NB4 (cell line): Measurements from ENCODE around the gene CAP1.

Experiments
- MYC ChIP-seq: IDR thresholded peaks from 2 replicates; pipeline ENCODE4 v1.6.1; 2011; ENCODE audit warnings: low read depth, low read length
- POLR2A ChIP-seq: IDR thresholded peaks from 2 replicates; pipeline ENCODE4 v1.6.1; 2011; ENCODE audit warnings: mild to moderate bottlenecking; ENCODE audit not compliant: insufficient read length; ENCODE audit errors: extremely low read depth
- TF ChIP-seq, protein P1 (sequence below): IDR thresholded peaks from one replicate; pipeline ENCODE4 v1.5.1; 2012; ENCODE audit warnings: low read depth, low read length
- TF ChIP-seq, protein P2 (sequence below): IDR thresholded peaks from 2 replicates; pipeline ENCODE4 v1.6.1; 2011; ENCODE audit warnings: low read depth, low read length

DNA sequence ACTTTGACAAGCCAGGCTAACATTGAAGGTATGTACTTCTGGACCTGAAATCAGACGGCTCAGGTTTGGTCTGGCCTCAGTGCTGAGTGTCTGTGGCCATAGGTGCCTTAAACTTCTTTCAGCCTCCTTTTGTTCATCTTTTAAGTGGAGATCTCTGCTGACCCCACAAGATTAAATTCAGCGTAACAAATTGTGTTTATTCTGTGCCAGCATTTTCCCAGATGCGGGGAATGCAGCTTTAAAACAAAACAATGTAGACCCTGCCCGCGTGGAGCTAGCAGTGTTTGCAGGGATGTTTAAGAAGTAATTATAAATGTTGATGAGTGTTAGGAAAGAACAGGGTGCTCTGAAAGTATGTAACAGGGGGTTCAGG, 923 bp downstream of the CAP1 start:
- TF ChIP-seq POLR2A: no peak
- TF ChIP-seq, protein P1, sequence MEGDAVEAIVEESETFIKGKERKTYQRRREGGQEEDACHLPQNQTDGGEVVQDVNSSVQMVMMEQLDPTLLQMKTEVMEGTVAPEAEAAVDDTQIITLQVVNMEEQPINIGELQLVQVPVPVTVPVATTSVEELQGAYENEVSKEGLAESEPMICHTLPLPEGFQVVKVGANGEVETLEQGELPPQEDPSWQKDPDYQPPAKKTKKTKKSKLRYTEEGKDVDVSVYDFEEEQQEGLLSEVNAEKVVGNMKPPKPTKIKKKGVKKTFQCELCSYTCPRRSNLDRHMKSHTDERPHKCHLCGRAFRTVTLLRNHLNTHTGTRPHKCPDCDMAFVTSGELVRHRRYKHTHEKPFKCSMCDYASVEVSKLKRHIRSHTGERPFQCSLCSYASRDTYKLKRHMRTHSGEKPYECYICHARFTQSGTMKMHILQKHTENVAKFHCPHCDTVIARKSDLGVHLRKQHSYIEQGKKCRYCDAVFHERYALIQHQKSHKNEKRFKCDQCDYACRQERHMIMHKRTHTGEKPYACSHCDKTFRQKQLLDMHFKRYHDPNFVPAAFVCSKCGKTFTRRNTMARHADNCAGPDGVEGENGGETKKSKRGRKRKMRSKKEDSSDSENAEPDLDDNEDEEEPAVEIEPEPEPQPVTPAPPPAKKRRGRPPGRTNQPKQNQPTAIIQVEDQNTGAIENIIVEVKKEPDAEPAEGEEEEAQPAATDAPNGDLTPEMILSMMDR: no peak
- TF ChIP-seq, protein P2, sequence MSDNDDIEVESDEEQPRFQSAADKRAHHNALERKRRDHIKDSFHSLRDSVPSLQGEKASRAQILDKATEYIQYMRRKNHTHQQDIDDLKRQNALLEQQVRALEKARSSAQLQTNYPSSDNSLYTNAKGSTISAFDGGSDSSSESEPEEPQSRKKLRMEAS: no peak
- TF ChIP-seq MYC: no peak
